ENCODE measurements around the gene EDDM3A.

The EDDM3A gene

DNA sequence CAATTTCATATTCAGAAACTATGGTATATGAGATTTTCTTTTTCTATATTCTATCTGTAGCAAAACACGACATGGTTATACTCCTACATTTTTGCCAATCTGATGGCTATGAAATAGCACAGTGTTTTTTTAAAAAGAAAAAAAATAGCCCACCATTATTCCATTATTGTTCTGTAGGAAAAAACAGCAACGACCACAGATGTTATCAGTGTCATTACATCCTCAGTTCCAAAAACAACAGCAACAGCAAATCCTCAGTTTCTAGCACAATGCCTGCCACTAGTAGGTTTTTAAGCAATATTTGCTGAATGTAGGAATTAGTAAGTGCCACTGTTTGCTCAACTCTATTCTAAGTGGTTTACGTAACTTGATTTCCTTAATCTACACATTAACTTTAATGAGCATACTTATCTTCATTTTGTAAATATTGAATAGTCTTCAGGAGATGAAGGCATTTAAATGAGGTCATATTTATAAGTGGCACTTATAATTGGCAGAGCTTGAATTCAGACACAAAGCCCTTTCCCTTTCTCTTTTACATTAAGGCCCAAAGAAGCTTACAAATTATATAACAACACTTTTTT, 43.6 kb downstream of the EDDM3A start:
- no peak overlapping the region for H3K4me3 ChIP-seq (ENCODE audit: low read length)
- no peak for TF ChIP-seq ZNF274 (IDR thresholded peaks at IDR 0.05; ENCODE audit: low read depth, low read length)

DNA sequence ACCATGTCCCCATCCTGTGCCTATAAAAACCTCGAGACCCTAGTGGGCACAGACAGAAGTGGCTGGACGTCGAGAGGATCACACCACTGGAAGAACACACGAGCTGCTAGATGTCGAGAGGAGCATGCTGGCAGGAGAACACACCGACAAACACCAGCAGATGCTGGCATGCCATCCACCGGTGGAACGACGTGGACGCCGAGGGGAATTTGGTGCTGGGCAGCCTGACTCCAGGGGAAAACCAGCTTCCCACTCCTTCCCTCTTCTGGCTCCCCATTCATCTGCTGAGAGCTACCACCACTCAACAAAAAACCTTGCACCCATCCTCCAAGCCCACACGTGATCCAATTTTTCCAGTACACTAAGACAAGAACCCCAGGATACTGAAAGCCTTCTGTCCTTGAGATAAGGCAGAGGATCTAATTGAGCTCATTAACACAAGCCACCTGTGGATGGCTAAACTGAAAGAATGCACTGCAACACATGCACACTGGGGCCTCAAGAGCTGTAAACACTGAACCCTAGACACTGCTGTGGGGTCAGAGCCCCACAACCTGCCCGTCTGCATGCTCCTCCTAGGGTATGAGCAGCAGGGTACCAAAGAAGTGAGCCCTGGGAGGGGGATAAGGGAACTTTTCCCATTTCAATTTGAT, 44.9 kb downstream of the EDDM3A start:
- no peak for TF ChIP-seq ZNF274 (IDR thresholded peaks at IDR 0.05; ENCODE audit: low read depth, low read length)
- H3K4me3 ChIP-seq (ENCODE audit: low read length), result no peak overlapping the region

DNA sequence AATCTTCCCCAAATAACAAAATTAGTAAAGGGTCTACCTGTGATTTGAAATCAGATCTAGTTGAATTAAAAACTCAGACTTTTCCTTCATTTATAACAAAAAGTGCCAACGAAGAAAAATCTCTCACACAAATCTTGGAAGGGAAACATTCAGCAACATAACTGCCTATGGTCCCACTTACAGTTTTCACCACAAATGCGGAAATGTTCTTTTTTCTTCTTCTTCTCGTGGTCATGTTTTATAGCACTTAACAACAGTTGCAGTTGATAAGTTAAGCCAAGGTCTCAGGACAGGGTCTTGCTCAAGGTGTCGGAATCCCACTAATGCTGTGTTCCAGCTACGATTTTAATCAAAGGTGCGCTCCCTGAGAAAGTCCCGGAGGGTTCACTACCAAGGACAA, 45.5 kb downstream of the EDDM3A start:
- H3K4me3 ChIP-seq (ENCODE audit: low read length), result no peak overlapping the region
- no peak for TF ChIP-seq ZNF274 (IDR thresholded peaks at IDR 0.05; ENCODE audit: low read depth, low read length)

DNA sequence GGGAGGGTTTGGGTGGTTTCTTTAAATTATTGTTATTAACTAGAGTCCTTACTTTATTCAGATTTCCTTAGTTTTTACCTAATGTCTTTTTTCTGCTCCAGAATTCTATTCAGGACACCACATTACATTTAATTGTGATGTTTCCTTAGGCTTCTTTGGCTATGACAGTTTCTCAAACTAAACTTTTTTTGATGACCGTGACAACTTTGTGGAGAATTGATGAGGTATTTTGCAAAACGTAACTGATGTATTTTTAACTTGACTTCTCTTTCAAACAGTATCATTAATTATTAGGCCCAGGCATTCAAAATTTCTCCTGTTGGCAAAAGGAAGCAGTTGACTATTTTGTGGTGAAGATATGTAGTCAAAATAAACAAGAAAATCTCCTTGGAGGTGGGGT, 45.9 kb downstream of the EDDM3A start:
- no peak overlapping the region for H3K4me3 ChIP-seq (ENCODE audit: low read length)
- no peak for TF ChIP-seq ZNF274 (IDR thresholded peaks at IDR 0.05; ENCODE audit: low read depth, low read length)

DNA sequence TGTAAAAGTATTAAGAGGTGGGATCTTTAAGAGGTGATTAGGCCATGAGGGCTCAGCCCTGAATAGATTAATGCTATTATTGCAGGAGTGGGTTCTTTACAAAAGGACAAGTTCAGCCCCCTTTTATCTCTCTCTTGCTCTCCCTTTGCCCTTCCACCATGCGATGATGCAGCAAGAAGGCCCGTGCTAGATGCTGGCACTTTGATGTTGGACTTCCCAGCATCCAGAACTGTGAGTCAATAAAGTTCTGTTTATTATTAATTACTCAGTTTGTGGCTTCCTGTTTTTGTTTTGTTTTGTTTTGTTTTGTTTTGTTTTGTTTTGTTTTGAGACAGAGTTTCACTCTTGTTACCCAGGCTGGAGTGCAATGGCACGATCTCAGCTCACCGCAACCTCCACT, 46.9 kb downstream of the EDDM3A start:
- TF ChIP-seq ZNF274 (IDR thresholded peaks at IDR 0.05; ENCODE audit: low read depth, low read length), result no peak

DNA sequence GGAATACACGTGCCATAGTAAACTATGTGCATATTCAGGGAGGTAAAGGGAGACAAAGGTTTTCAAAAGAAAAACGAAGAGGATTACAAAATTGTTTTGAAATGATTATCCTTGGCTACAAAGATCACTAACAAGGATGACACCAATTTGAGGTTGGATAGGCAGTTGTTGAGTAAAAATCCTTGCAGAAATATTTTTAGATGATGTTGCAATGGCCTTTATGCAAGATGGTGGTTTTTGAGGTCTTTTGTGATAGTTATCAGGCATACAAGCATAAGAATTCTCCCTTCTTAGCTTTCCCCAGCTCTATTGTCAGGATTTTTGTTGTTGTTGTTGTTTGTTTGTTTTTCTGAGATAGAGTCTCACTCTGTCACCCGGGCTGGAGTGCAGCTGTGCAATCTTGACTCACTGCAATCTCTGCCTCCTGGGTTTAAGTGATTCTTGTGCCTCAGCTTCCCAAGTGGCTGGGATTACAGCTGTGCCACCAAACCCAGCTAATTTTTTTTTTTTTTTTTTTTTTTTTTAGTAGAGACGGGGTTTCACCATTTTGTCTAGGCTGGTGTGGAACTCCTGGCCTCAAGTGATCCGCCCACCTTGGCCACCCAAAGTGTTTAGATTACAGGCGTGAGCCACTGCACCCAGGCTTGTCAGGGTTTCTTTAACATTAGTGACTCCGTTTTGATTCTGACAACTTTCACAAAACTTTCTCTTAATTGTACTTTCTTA, 49.1 kb downstream of the EDDM3A start:
- no peak for TF ChIP-seq ZNF274 (IDR thresholded peaks at IDR 0.05; ENCODE audit: low read depth, low read length)
- H3K4me3 ChIP-seq (ENCODE audit: low read length), result no peak overlapping the region

More for the DNA sequence above, 46.9 kb downstream of the EDDM3A start:
- H3K4me3 ChIP-seq (ENCODE audit: low read length), result no peak overlapping the region

DNA sequence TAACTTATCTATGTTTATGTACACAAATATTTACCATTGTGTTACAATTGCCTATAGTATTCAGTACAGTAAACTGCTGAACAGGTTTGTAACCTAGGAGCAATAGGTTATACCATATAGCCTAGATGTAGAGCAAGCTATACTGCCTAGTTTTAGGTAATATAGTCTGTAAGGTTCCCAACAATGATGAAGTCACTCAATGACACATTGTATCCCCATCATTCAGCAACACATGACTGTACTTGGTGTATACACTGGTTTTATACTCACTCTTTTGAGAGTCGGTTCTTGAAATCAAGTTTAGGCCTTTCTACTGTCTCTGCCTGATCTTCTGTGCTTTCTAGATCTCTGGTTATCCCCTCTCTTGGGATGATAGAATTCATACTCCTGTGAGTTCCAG, 51.5 kb downstream of the EDDM3A start:
- TF ChIP-seq ZNF274 (IDR thresholded peaks at IDR 0.05; ENCODE audit: low read depth, low read length), result no peak
- H3K4me3 ChIP-seq (ENCODE audit: low read length), result no peak overlapping the region
